ENCODE data around the gene PSMD1. TPM values are rescaled to one million over a fixed set of nuclear protein-coding genes. Genes with fewer than 3 reads are reported as not detected.

The PSMD1 gene
- total RNA-seq, 1 experiment from 2014 or later: 133 TPM

- H3K4me1 ChIP-seq (ENCODE audit: control insufficient read depth in 1 of 2, insufficient read depth in 2 of 2, low read length in 2 of 2): peaks cover 0 to 6% of the 10 kb centered on the region in 2 experiments; a peak in 1 of 4 replicates
- no peak overlapping the region for H3K4me2 ChIP-seq (ENCODE audit: low read length)
- TF ChIP-seq TCF7L2 (IDR thresholded peaks at IDR 0.05; ENCODE audit: borderline replicate concordance, extremely low read depth, insufficient read depth, insufficient read length) (no peak), CBX3 (IDR thresholded peaks at IDR 0.05; ENCODE audit: low read depth) (no peak), SIN3A (IDR thresholded peaks at IDR 0.05; ENCODE audit: low read depth) (no peak), ZNF274 (IDR thresholded peaks at IDR 0.05; ENCODE audit: low read depth, low read length) (no peak), RAD21 (IDR thresholded peaks at IDR 0.05; ENCODE audit: low read depth) (no peak), FOSL1 (IDR thresholded peaks at IDR 0.05; ENCODE audit: low read depth) (no peak), SRF (IDR thresholded peaks at IDR 0.05; ENCODE audit: low read depth) (no peak), ZFX (IDR thresholded peaks at IDR 0.05) (no peak), JUND (IDR thresholded peaks at IDR 0.05) (no peak), ELF1 (IDR thresholded peaks at IDR 0.05; ENCODE audit: borderline replicate concordance, low read depth) (no peak), EZH2phosphoT487 (IDR thresholded peaks at IDR 0.05; ENCODE audit: borderline replicate concordance) (no peak), EGR1 (IDR thresholded peaks at IDR 0.05; ENCODE audit: low read depth) (no peak), REST (IDR thresholded peaks at IDR 0.05; ENCODE audit: low read depth) (no peak), YY1 (IDR thresholded peaks at IDR 0.05; ENCODE audit: extremely low read depth, insufficient replicate concordance, low read depth, low read length) (no peak), MAX (IDR thresholded peaks at IDR 0.05) (no peak), ZBTB33 (IDR thresholded peaks at IDR 0.05; ENCODE audit: extremely low read depth, insufficient replicate concordance, low read length) (no peak)
- H3K27ac ChIP-seq (ENCODE audit: low read depth, low read length): no peak overlapping the region
- no peaks in the 10 kb centered on the region for H3K9me2 ChIP-seq (ENCODE audit: insufficient read depth)
- no peak overlapping the region for H3K4me3 ChIP-seq (replicated peaks in 1 of 2; ENCODE audit: low read depth in 1 of 2, low read length in 2 of 2)
- ChIA-PET POLR2A (no interaction called here), CTCF (no interaction called here), RAD21 (ENCODE audit: low non-redundant PET in 1 of 2, low total read pairs in 2 of 2, uncharacterized antibody in 2 of 2, unreplicated experiment in 2 of 2) (no interaction called here)
- no peaks in the 10 kb centered on the region for H3K79me2 ChIP-seq (ENCODE audit: insufficient read depth, low read length)
- BruUV-seq (replicated peaks): no TSS peak
- no peak overlapping the region for H2AFZ ChIP-seq (ENCODE audit: low read depth, low read length, poor library complexity, severe bottlenecking)
- H3K9ac ChIP-seq (ENCODE audit: low read length): no peak overlapping the region
- H3K9me3 ChIP-seq (ENCODE audit: control insufficient read depth in 1 of 2, insufficient read depth in 1 of 2, low read depth in 1 of 2, low read length in 2 of 2): no peaks in the 10 kb centered on the region
- H4K20me1 ChIP-seq (ENCODE audit: insufficient read depth): 0 out of 2 replicates have a peak, but pooled peaks cover 4% of the 10 kb centered on the region
- intact Hi-C loops (cut with micrococcal nuclease): no loop called here
- no peak for ATAC-seq
- DNase-seq (ENCODE audit: low read depth, low spot score): no peak
- peaks cover 9 to 40% of the 10 kb centered on the region in 2 experiments; a peak in 3 of 4 replicates for H3K36me3 ChIP-seq (ENCODE audit: control insufficient read depth in 1 of 2, insufficient read depth in 2 of 2, low read length in 2 of 2)
- H3K27me3 ChIP-seq (ENCODE audit: insufficient read depth, low read length): no peaks in the 10 kb centered on the region
These were observed 106.9 kb downstream of the PSMD1 start for GRCh38 chr2:231163414-231164095.
